Eye (tissue), 1 donor: Measurements from ENCODE around the gene PRKCA.
A peak's percentile ranks its signal among the peaks of the same experiment; 100 is the strongest.
"Not testable (repeated sequence)": the region's sequence is repeated elsewhere in the genome, so short reads cannot be mapped to it uniquely, and the experiment has no call there.

Experiments
- DNase-seq: peaks from one replicate; pipeline ENCODE4 v3.0.0-alpha.2; 2015

Gene PRKCA

GRCh38 chr17:66446419-66446818 lies 144.0 kb downstream of the PRKCA start:
- no peak for DNase-seq

DNA sequence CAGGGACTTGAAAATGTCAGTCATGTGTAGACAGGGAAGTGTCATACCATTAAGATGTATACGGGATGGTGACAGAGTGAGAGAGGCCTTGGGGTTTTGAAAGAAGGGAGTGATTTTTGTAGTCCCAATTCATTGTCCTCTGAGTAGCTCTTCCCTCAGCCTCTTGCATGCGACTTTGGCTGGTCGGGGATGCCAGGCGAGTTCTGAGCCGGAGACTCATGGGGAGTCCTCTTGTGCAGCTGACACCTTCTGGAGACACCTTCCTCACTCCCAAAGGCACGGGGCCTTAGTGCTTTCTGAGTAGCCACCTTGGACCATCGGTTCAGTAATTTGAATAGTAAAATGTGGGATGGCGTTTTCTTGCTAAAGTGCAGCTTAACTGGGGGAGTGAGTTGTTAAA lies 144.7 kb downstream of the PRKCA start:
- no peak for DNase-seq

DNA sequence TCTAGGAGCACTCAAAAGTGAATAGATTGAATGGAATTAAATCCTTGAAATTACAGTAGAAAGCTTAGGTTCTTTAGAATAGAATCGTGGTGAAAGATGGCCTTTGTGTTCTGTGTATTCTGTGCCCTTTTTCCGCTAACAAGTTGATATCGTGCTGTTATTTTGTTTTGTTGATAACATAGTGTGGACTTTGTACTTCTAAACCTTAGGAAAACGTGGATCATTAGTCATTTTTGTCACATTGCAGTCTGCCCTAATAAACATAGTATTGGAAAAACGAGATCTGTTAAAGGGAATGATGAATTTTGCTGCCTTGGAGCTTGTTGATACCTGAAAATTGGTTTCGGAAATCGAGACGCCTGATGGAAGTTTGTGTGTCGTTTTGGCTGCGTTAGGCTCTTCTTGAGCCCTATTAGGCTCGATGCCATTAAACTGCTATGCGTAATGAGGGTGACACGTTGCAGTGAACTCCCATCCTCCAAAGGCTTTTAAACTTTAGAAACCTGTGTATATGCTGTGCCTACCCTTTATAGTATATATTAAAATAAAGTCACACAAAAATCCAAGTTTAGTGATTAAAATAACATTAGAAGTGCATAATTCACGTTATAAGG lies 145.7 kb downstream of the PRKCA start:
- DNase-seq: no peak

- no peak for DNase-seq
These were observed 147.1 kb downstream of the PRKCA start for GRCh38 chr17:66449418-66449977.

- DNase-seq: no peak
These were observed 147.8 kb downstream of the PRKCA start for GRCh38 chr17:66450008-66450851.

DNA sequence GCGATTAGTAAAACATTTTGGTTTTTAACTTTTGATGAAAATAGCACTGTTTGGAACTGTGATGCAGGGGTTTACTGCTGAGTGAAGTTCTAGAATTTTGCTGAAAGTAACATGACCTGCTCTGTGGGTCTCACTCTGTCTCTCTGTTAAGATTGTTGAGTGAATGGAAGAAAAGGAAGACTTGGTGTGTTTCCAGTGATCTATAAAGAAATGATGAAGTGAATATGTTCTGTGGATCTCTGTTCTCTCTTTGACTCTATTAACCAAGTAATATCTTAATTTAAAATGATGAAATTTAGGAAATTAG lies 148.4 kb downstream of the PRKCA start:
- DNase-seq: no peak

GRCh38 chr17:66451188-66452149 lies 149.1 kb downstream of the PRKCA start:
- no peak for DNase-seq

DNA sequence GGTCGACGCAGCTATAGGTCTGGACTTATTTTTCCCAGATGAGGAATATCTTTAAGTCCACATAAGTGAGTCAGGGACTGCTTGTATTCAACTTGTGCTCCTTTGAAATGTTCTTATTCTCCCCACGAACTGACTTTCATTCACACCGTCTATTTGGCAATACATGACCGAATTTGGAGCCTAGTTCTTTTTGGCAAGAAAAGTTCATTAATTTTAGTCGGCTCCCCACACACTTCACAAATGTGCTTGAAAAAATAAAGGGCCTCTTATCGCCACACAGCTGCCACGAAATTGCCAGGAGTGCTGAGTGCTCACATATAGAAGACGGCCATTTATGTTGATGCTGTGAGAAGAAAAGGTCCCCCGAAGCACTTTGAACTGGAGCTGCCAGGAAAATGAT lies 152.6 kb downstream of the PRKCA start:
- DNase-seq: no peak

- not testable (repeated sequence) for DNase-seq
These were observed 155.1 kb downstream of the PRKCA start for GRCh38 chr17:66457499-66457898.

DNA sequence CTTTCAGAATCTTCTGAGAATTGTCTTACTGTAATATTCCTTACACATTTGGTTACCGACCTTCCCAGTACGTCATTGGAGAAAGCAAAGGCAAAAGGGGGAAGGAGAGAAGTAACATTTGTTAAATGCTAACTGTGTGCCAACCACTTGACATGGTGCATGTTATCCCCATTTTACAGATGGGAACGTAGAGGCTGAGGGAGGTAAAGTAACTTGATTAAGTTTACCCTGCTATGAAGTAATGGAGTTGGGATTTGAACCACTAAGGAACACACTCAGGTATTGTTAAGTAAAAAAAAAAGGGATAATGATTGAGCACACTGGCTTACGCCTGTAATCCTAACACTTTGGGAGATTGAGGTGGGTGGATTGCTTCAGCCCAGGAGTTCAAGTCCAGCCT lies 156.4 kb downstream of the PRKCA start:
- DNase-seq: no peak

DNA sequence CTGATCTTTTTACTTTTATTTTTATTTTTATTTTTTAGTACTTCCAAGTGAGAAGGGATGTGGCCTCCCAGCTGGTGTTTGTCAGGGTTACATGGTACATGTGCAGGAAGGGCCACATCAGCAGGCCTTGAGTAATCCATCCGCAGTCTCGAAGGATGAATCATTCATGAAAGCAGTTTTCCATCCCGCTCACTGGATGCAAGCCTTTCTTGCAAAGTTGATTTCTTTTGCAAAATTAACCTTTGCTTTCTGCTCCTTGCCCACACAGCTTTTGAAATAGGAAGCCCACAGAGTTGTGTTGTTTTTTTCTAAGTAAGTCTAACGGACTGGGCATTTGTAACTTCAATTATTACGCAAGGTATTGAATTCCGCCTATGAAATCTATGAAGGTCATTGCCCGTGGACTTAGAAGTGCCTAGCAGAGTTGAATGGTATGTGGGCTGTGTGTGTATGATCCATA lies 157.4 kb downstream of the PRKCA start:
- DNase-seq: no peak

- DNase-seq: no peak
These were observed 158.1 kb downstream of the PRKCA start for GRCh38 chr17:66460558-66460957.

GRCh38 chr17:66461343-66461995 lies 159.1 kb downstream of the PRKCA start:
- DNase-seq: no peak

- DNase-seq: no peak
These were observed 159.6 kb downstream of the PRKCA start for GRCh38 chr17:66462010-66462409.

DNA sequence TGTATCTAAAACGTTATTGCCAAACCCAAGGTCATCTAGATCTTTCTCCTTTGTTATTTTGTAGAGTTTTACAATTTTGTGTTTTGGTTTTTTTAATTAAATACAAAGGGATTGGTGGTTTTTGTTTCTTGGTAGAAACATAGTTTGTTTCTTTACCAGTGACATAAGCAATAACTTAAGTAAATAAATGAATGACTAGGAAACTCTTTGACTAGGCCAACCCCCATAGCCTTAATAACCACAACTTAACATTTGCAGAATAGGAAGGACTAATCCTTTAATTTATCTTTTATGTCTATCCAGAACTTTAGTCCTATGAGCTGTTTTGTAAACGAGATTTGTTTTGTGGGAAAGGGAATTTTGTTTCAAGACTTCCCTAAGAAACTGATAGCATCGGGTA lies 162.5 kb downstream of the PRKCA start:
- no peak for DNase-seq

GRCh38 chr17:66465701-66466100 lies 163.3 kb downstream of the PRKCA start:
- no peak for DNase-seq

- DNase-seq: no peak
These were observed 163.8 kb downstream of the PRKCA start for GRCh38 chr17:66466106-66466820.

GRCh38 chr17:66466840-66467367 lies 164.5 kb downstream of the PRKCA start:
- peak; percentile 80 for DNase-seq

DNA sequence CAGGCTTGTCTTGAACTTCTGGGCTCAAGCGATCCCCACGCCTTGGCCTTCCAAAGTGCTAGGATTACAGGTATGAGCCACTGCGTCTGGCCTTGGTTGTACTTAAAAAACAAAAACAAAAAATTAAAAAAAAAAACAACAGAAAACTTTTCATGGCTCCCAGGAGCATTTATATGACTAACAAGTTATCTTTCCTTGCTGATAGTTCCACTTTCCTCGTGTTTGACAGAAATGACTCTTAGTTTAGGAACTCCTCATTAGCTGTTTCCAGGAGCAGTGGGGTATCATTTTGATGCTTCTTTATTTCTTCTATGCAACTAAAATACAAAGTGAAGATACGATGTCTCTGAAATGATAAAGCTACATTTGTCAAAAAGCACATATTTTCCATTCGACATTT lies 165.4 kb downstream of the PRKCA start:
- no peak for DNase-seq

DNA sequence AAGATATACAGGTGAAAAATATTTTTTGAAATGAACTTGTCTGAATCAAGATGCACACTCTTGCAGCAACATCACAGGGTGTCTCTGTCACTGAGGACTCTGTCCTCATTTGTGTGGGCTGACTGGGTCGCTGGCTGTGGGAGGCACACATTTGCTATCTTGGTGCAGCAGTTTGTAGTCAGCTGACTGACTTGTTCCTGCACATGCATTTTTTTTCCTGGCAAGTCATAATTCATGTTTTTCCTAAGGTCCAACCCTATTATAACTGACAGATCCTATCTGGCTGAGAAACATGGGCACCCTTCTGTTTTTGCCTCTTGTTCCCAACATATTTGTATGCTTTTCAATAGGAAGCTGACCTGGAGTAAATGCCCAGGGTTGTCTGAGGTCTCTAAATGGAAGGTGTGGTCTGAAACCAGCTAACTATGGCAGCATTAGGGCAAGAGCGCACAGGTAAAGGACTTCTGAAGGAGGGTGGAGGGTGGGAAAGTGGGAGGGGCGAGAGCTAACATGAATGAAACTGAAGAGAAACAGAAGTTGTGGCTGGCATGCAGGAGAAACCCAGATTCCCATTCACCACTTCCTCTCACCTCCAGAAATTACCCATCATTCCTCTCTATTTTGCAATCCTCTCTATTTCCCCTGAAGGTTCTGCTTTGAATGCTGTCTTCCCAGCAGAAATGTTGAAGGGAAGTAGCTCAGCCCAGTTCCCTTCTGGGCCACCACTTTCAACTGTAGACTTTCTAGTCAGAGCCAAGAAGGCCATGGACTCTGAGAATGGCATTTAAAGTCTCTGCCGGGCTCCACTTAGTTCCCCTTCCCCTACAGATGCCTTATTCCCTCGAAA lies 166.1 kb downstream of the PRKCA start:
- no peak for DNase-seq

DNA sequence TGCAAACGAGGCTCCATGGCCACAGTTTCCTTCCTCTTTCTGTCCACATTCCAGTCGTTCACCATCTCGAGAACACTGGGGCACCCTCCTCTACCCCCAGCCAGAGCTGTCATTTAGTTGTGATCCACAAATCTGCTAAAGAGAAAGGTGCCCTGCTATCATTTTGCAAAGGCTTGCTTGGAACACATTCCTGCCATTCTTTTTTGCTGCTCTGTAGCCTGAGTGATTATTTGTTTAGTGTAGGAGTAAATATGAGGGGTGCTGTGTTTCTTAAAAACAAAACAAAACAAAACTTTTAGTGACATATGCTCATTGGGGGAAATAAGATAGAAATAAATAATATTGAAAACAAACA lies 166.7 kb downstream of the PRKCA start:
- DNase-seq: no peak
